ENCODE results near the gene SLC17A8.
"Not testable (repeated sequence)": the region's sequence is repeated elsewhere in the genome, so short reads cannot be mapped to it uniquely, and the experiment has no call there.

DNA sequence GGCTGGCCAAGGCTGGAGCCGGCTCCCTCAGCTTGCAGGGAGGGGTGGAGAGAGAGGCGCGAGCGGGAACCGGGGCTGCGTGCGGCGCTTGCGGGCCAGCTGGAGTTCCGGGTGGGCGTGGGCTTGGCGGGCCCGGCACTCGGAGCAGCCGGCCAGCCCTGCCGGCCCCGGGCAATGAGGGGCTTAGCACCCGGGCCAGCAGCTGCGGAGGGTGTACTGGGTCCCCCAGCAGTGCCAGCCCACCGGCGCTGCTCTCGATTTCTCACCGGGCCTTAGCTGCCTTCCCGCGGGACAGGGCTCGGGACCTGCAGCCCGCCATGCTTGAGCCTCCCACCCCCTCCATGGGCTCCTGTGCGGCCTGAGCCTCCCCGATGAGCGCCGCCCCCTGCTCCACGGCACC lies 73.4 kb downstream of the SLC17A8 start:
- TF ChIP-seq EZH2 (IDR thresholded peaks at IDR 0.05; ENCODE audit: low read length, missing control alignments): not testable (repeated sequence)
- TF ChIP-seq, protein P1, sequence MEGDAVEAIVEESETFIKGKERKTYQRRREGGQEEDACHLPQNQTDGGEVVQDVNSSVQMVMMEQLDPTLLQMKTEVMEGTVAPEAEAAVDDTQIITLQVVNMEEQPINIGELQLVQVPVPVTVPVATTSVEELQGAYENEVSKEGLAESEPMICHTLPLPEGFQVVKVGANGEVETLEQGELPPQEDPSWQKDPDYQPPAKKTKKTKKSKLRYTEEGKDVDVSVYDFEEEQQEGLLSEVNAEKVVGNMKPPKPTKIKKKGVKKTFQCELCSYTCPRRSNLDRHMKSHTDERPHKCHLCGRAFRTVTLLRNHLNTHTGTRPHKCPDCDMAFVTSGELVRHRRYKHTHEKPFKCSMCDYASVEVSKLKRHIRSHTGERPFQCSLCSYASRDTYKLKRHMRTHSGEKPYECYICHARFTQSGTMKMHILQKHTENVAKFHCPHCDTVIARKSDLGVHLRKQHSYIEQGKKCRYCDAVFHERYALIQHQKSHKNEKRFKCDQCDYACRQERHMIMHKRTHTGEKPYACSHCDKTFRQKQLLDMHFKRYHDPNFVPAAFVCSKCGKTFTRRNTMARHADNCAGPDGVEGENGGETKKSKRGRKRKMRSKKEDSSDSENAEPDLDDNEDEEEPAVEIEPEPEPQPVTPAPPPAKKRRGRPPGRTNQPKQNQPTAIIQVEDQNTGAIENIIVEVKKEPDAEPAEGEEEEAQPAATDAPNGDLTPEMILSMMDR (conservative IDR thresholded peaks at IDR 0.05 in 1 of 2, IDR thresholded peaks at IDR 0.05 in 1 of 2; ENCODE audit: low read depth in 1 of 2, low read length in 2 of 2): not testable (repeated sequence)
